BE2C (cell line): ENCODE results near the gene TMEM156.

Source experiments
- DNase-seq: peaks from one replicate; pipeline ENCODE4 v3.0.0-alpha.2; 2020
- H3K27me3 ChIP-seq: fragments of 250-450 bp; sonication (Bioruptor Pico); 2 replicates; pipeline ENCODE4 v1.5.1; 2020; ENCODE audit warnings: mild to moderate bottlenecking
- H3K36me3 ChIP-seq: fragments of 250-450 bp; sonication (Bioruptor Pico); 2 replicates; pipeline ENCODE4 v1.5.1; 2020; ENCODE audit warnings: mild to moderate bottlenecking
- H3K4me1 ChIP-seq: fragments of 250-450 bp; sonication (Bioruptor Pico); 2 replicates; pipeline ENCODE4 v1.5.1; 2020
- H3K4me3 ChIP-seq: 2 replicates; pipeline ENCODE4 v1.5.1; 2011; ENCODE audit warnings: low read depth, low read length
- H3K9me3 ChIP-seq: fragments of 250-450 bp; sonication (Bioruptor Pico); 2 replicates; pipeline ENCODE4 v1.5.1; 2020
- TF ChIP-seq, protein P1 (sequence below): IDR thresholded peaks from 2 replicates; pipeline ENCODE4 v1.5.1; 2012; ENCODE audit warnings: mild to moderate bottlenecking, low read depth, low read length

The TMEM156 gene

DNA sequence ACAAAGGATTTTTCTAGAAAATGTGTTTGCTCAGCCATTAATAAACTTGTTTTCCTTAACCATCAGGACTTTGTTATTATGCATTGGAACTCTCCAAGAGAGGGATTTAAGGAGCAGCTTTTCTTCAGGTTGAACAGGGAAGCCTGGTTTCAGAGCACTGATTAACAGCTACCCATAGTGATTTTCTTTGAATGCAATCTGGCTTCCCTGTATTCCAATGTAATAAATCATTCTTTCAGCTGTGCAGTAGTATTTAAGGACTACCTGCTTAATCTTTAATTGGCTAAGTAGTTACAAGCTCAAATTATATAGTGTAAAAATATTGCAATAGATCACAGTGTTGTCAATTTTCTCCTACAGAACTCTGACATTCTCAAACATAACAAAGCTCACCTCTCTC is 77.5 kb downstream of the TMEM156 start:
- no peaks in the 10 kb centered on the region for H3K36me3 ChIP-seq
- H3K27me3 ChIP-seq = no peaks in the 10 kb centered on the region
- TF ChIP-seq, protein P1, sequence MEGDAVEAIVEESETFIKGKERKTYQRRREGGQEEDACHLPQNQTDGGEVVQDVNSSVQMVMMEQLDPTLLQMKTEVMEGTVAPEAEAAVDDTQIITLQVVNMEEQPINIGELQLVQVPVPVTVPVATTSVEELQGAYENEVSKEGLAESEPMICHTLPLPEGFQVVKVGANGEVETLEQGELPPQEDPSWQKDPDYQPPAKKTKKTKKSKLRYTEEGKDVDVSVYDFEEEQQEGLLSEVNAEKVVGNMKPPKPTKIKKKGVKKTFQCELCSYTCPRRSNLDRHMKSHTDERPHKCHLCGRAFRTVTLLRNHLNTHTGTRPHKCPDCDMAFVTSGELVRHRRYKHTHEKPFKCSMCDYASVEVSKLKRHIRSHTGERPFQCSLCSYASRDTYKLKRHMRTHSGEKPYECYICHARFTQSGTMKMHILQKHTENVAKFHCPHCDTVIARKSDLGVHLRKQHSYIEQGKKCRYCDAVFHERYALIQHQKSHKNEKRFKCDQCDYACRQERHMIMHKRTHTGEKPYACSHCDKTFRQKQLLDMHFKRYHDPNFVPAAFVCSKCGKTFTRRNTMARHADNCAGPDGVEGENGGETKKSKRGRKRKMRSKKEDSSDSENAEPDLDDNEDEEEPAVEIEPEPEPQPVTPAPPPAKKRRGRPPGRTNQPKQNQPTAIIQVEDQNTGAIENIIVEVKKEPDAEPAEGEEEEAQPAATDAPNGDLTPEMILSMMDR = no peak

DNA sequence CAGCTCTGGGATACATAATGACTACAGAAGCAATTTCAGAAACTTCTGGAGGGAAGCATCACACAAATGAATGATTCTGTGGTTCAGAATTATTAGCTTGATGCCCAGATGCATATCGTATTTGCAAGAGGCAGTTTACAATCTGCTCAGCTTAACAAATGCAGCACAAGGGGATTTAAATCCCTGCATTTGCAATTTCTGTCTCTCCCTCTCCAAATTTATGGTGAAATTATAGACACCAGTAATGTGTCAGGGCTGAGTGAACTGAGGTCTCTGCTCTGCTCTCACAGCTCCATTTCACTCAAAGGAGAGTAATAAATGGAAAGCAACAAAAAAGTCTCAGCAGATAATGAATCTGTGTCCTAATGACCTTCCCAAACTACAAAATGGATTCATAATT is 80.2 kb downstream of the TMEM156 start:
- DNase-seq = no peak
- no peaks in the 10 kb centered on the region for H3K4me1 ChIP-seq
- TF ChIP-seq, protein P1 = no peak

More for the DNA sequence above, 77.5 kb downstream of the TMEM156 start:
- no peak for DNase-seq
- H3K4me3 ChIP-seq = no peak overlapping the region
- H3K4me1 ChIP-seq = no peaks in the 10 kb centered on the region
- H3K9me3 ChIP-seq = no peaks in the 10 kb centered on the region

DNA sequence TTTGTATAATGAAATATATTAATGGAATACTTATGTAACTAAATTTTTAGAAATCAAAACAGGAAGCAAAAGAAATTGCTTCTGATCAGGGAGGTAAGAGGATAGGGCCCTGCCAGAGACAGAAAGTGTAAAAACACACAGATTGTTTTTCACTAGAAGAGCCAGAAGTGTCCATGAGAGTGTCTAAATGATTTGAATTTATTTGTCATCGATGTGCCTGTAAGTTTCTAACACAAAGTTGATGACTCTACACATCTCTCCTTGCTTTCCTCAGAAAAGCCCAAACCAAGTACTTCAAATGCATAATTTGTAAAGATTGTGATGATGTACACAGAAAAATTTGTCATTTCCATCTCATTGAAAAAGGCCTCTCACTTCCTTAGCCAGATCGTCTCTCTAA is 80.6 kb downstream of the TMEM156 start:
- DNase-seq = no peak
- TF ChIP-seq, protein P1 = no peak
- Histone ChIP-seq H3K4me3 (no peak overlapping the region), H3K27me3 (no peaks in the 10 kb centered on the region), H3K9me3 (no peaks in the 10 kb centered on the region), H3K4me1 (no peaks in the 10 kb centered on the region), H3K36me3 (no peaks in the 10 kb centered on the region)

More for the DNA sequence above, 80.2 kb downstream of the TMEM156 start:
- Histone ChIP-seq H3K9me3 (no peaks in the 10 kb centered on the region), H3K36me3 (no peaks in the 10 kb centered on the region), H3K27me3 (no peaks in the 10 kb centered on the region), H3K4me3 (no peak overlapping the region)

DNA sequence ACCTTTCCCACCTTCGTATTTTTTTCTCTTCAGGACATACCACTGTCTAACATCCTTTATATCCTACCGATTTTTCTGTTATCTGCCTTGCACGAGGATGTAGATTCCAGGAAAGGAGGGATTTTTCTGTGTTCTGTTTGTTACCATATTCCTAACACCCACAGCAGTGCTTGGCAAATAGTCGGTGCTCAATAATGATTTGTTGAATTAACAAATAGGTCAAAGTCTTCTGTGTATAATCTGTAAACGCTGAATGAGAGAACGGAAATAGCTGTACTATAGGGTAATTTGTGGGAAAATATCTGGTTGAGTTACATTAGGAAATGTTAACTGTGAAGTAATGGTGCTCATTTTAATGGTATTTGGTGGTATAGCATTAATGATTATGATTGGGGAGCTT is 81.5 kb downstream of the TMEM156 start:
- Histone ChIP-seq H3K4me3 (no peak overlapping the region), H3K4me1 (no peaks in the 10 kb centered on the region)
- TF ChIP-seq, protein P1 = no peak

DNA sequence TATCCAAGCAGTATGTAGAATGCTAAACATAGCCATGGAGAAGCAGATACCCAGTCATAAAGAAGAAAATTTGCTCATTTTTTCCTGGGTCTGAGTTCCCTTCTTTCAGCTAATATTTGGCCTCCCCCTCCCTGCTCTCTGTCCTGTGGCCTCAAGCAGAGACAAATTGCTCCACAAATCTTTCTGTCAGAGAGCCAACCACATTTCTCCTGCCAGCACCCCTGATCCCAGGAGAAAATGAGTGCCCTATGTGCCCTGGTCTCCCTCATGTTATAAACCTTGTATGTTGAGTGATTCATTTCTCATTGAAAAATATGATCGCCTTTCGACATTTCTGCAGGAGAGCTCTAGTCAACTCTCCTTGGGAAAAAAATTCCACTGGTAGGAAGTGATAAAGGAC is 82.0 kb downstream of the TMEM156 start:
- DNase-seq = no peak
- no peaks in the 10 kb centered on the region for H3K4me1 ChIP-seq

More for the DNA sequence above, 81.5 kb downstream of the TMEM156 start:
- no peaks in the 10 kb centered on the region for H3K36me3 ChIP-seq
- no peak for DNase-seq
- no peaks in the 10 kb centered on the region for H3K9me3 ChIP-seq
- H3K27me3 ChIP-seq = no peaks in the 10 kb centered on the region

DNA sequence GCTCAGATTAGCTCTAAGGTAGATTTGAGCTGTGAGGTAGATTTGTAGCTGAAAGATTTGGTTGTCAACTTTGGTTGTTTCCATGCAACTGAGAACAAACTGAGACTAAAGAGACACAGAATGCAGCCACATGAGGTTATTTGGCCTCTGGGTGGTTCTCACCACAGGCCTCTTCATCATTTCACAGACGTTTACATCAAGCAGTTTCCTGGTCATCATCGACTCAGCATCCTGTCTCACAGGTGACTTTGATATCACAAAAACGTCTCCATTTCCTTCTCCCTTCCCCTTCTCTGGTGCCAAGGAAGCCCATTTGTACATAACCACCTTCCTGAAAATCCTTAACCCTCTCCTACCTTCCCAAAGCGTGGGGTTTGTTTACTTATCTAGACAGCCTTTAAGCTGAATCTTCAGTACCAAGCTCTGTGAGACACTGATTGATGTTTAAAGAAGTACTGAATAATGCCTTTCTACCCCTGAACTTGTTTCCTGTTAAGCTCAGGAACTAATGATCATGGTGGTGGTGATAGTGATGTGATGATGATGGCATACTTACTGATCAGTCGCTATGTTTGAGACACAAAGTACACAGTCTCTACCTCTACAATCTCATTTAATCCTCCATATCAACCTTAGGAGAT is 82.7 kb downstream of the TMEM156 start:
- no peak for DNase-seq
- TF ChIP-seq, protein P1 = no peak

More for the DNA sequence above, 82.0 kb downstream of the TMEM156 start:
- Histone ChIP-seq H3K36me3 (no peaks in the 10 kb centered on the region), H3K9me3 (no peaks in the 10 kb centered on the region), H3K4me3 (no peak overlapping the region), H3K27me3 (no peaks in the 10 kb centered on the region)
- TF ChIP-seq, protein P1 = no peak

More for the DNA sequence above, 82.7 kb downstream of the TMEM156 start:
- H3K27me3 ChIP-seq = no peaks in the 10 kb centered on the region
- H3K4me3 ChIP-seq = no peak overlapping the region
- no peaks in the 10 kb centered on the region for H3K9me3 ChIP-seq
- no peaks in the 10 kb centered on the region for H3K4me1 ChIP-seq
- no peaks in the 10 kb centered on the region for H3K36me3 ChIP-seq
